Head of caudate nucleus (tissue), 42 donors: ENCODE data around the gene SHC4.

Experiments used
- DNase-seq, 42 donors: peaks; one replicate each; pipeline versions ENCODE4 v3.0.0 to v3.0.0-alpha.2; 2020 to 2021; ENCODE audit warnings: mixed read lengths in 7 of 42
- intact Hi-C: fragments of 100-400 bp; cut with DNase I; formaldehyde crosslinking; loops from one replicate; pipeline ENCODE4 v1.15.0; 2022

SHC4 gene

GRCh38 chr15:48896869-48897814 lies 66.6 kb downstream of the SHC4 start:
- DNase-seq = peak in 27 of 42 donors; percentile 5 to 72 (median 36)
- intact Hi-C loops = no loop called here

- intact Hi-C loops = no loop called here
- no peak for DNase-seq
These were observed 70.4 kb downstream of the SHC4 start for GRCh38 chr15:48893311-48893710.

GRCh38 chr15:48891232-48891765 lies 72.4 kb downstream of the SHC4 start:
- DNase-seq = no peak
- intact Hi-C loops = no loop called here

GRCh38 chr15:48890375-48890972 lies 73.2 kb downstream of the SHC4 start:
- intact Hi-C loops = no loop called here
- DNase-seq = no peak

GRCh38 chr15:48889925-48890324 lies 73.8 kb downstream of the SHC4 start:
- intact Hi-C loops = no loop called here
- no peak for DNase-seq

GRCh38 chr15:48888836-48889235 lies 74.9 kb downstream of the SHC4 start:
- intact Hi-C loops = no loop called here
- no peak for DNase-seq

GRCh38 chr15:48888191-48888590 lies 75.5 kb downstream of the SHC4 start:
- no peak for DNase-seq
- intact Hi-C loops = no loop called here

GRCh38 chr15:48887144-48887543 lies 76.6 kb downstream of the SHC4 start:
- DNase-seq = no peak
- intact Hi-C loops = no loop called here

- no peak for DNase-seq
- intact Hi-C loops = no loop called here
These were observed 80.0 kb downstream of the SHC4 start for GRCh38 chr15:48883699-48884098.

- DNase-seq = no peak
- intact Hi-C loops = no loop called here
These were observed 83.6 kb downstream of the SHC4 start for GRCh38 chr15:48880070-48880634.

- intact Hi-C loops = loop anchor here (1.0 to 5.0 kb wide), 2 partner anchors 168 to 274 kb away; partner anchors contain the start of gene SECISBP2L
- peak; percentile 82 to 97 (median 93) for DNase-seq
These were observed 85.8 kb downstream of the SHC4 start, which contains the start of gene EID1 for GRCh38 chr15:48877630-48878595. Gene EID1 (plus strand): TSS chr15:48878134. CDS start chr15:48878177, 43 bp downstream.

- intact Hi-C loops = loop anchor here (5.0 kb wide), 1 partner anchor 276 kb away; no protein-coding TSS in a partner anchor
- DNase-seq = no peak
These were observed 87.7 kb downstream of the SHC4 start for GRCh38 chr15:48876057-48876456.

- no peak for DNase-seq
- intact Hi-C loops = loop anchor here (5.0 kb wide), 1 partner anchor 277 kb away; no protein-coding TSS in a partner anchor
These were observed 88.3 kb downstream of the SHC4 start for GRCh38 chr15:48875241-48875960.

- intact Hi-C loops = no loop called here
- DNase-seq = no peak
These were observed 91.1 kb downstream of the SHC4 start for GRCh38 chr15:48872632-48873031.

- DNase-seq = no peak
- intact Hi-C loops = no loop called here
These were observed 92.2 kb downstream of the SHC4 start for GRCh38 chr15:48871542-48871941.

GRCh38 chr15:48869966-48870365 lies 93.8 kb downstream of the SHC4 start:
- no peak for DNase-seq
- intact Hi-C loops = loop anchor here (10.0 kb wide), 1 partner anchor 1275 kb away; no protein-coding TSS in a partner anchor

- intact Hi-C loops = loop anchor here (10.0 kb wide), 1 partner anchor 1276 kb away; no protein-coding TSS in a partner anchor
- DNase-seq = no peak
These were observed 95.2 kb downstream of the SHC4 start for GRCh38 chr15:48868536-48868935.

- DNase-seq = no peak
- intact Hi-C loops = loop anchor here (10.0 kb wide), 1 partner anchor 1277 kb away; no protein-coding TSS in a partner anchor
These were observed 95.7 kb downstream of the SHC4 start for GRCh38 chr15:48868023-48868422.
